Fibroblast of the aortic adventitia (primary cell): ENCODE measurements around the gene PTGR3. TPM values are rescaled to one million over a fixed set of nuclear protein-coding genes. Genes with fewer than 3 reads are reported as not detected.

Experiments used
- DNase-seq: peaks from one replicate; pipeline ENCODE4 v3.0.0-alpha.2; 2010; ENCODE audit warnings: low read depth
- H3K4me3 ChIP-seq: 2 replicates; pipeline ENCODE4 v1.5.1; 2011; ENCODE audit warnings: low read depth, mild to moderate bottlenecking, control low read depth, low read length, moderate library complexity
- total RNA-seq: library from RNA; depleted of rRNA; stranded (reverse); fragments of >200 nt; gene quantifications from 2 replicates; pipeline ENCODE4 v1.2.3, GENCODE V29; 2012; ENCODE audit warnings: low replicate concordance
- TF ChIP-seq, protein P1 (sequence below): IDR thresholded peaks from 2 replicates; pipeline ENCODE4 v1.5.1; 2011; ENCODE audit warnings: mild to moderate bottlenecking, low read length, control low read depth, inconsistent platforms; ENCODE audit not compliant: insufficient read depth

PTGR3 gene
- total RNA-seq, 1 donor: 14.2 TPM

DNA sequence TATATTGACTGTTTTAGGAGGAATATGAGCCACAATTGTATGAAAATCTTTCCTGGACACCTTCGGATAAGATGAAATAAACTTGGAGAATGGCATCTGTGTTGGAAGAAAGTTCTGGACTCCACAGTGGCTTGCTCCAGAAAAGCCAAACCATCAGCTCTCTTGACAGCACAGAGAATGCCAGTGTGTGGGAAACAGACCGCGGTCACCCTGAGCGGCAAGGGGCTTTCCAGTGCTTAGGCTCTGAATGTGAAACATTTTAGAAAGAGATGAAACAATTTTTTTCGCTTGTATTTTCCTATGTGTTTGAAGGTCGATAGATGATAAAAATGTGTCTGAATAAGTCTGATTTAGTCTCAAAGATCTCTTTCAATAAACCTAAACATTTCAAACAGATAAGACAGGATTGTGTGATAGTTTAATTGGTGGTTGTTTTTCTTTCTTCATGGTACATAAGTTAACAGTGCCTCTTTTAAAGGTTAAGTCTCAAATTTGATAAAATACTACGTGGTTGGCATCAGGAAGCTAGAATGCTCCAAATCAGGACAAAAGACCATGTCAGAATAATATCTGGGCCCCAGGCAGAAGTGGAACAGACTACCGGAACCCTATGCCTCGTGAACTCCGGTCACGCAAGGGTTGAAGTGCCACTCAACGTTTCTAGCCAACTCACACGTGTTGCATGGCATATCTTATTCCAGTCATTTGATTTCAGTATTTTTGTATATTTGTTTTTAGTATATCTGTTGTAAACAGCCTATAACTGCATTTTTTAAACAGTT lies 28.9 kb downstream of the PTGR3 start:
- no peak for DNase-seq
- TF ChIP-seq, protein P1, sequence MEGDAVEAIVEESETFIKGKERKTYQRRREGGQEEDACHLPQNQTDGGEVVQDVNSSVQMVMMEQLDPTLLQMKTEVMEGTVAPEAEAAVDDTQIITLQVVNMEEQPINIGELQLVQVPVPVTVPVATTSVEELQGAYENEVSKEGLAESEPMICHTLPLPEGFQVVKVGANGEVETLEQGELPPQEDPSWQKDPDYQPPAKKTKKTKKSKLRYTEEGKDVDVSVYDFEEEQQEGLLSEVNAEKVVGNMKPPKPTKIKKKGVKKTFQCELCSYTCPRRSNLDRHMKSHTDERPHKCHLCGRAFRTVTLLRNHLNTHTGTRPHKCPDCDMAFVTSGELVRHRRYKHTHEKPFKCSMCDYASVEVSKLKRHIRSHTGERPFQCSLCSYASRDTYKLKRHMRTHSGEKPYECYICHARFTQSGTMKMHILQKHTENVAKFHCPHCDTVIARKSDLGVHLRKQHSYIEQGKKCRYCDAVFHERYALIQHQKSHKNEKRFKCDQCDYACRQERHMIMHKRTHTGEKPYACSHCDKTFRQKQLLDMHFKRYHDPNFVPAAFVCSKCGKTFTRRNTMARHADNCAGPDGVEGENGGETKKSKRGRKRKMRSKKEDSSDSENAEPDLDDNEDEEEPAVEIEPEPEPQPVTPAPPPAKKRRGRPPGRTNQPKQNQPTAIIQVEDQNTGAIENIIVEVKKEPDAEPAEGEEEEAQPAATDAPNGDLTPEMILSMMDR: no peak
- H3K4me3 ChIP-seq: no peak overlapping the region

GRCh38 chr18:75178376-75178775 lies 30.6 kb downstream of the PTGR3 start:
- DNase-seq: no peak
- H3K4me3 ChIP-seq: no peak overlapping the region
- TF ChIP-seq, protein P1: no peak

GRCh38 chr18:75176849-75177248 lies 32.1 kb downstream of the PTGR3 start:
- TF ChIP-seq, protein P1: no peak
- no peak overlapping the region for H3K4me3 ChIP-seq
- DNase-seq: no peak

DNA sequence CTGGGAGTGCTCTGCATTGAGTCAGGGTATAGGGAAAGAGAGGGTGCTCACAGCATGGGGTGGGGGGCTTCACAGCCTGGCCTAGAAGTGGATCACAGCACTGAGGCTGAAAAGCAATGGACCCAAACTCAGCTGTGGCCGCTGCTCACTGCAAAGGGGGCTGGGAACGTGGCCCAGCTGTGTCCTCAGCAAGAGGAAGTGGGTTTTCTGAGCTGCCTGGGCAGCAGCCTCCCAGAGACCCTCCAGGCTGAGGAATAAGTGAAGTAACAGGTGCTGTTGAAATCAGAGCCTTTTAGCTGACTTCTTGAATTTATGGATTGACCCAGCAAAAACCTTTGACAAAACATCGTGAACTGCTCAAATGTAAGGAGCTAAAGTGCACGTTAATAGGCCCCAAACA lies 35.2 kb downstream of the PTGR3 start:
- TF ChIP-seq, protein P1: no peak
- no peak for DNase-seq
- no peak overlapping the region for H3K4me3 ChIP-seq

DNA sequence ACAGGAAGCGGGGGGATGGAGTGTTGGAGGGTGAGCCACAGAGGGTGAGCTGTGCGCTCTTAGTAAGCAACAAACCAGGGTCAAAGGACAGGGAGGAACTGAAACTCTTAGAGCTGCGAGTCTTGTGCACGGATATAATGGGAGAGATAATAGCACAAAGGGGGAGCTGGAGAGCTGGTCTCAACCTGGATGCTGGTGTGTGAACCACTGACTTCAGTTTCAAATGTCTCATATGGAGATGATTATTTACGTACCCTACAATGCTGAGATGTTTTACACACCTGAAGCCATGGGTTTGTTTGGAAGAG lies 35.9 kb downstream of the PTGR3 start:
- H3K4me3 ChIP-seq: no peak overlapping the region
- DNase-seq: peak; percentile 2
- TF ChIP-seq, protein P1: peak; percentile 14

GRCh38 chr18:75172299-75173124 lies 36.4 kb downstream of the PTGR3 start:
- TF ChIP-seq, protein P1: no peak
- no peak overlapping the region for H3K4me3 ChIP-seq
- DNase-seq: no peak
